GM18502 (cell line): Measurements from ENCODE around the gene TMEM168.
A peak's percentile ranks its signal among the peaks of the same experiment; 100 is the strongest.
"Not testable (repeated sequence)": the region's sequence is repeated elsewhere in the genome, so short reads cannot be mapped to it uniquely, and the experiment has no call there.

Source experiments
- ATAC-seq: cut with Tn5 transposase; IDR thresholded peaks from one replicate; pipeline ENCODE4 v1.9.1; 2021; ENCODE audit warnings: mild to moderate bottlenecking; ENCODE audit not compliant: unreplicated experiment, poor library complexity

TMEM168 gene, protein sequence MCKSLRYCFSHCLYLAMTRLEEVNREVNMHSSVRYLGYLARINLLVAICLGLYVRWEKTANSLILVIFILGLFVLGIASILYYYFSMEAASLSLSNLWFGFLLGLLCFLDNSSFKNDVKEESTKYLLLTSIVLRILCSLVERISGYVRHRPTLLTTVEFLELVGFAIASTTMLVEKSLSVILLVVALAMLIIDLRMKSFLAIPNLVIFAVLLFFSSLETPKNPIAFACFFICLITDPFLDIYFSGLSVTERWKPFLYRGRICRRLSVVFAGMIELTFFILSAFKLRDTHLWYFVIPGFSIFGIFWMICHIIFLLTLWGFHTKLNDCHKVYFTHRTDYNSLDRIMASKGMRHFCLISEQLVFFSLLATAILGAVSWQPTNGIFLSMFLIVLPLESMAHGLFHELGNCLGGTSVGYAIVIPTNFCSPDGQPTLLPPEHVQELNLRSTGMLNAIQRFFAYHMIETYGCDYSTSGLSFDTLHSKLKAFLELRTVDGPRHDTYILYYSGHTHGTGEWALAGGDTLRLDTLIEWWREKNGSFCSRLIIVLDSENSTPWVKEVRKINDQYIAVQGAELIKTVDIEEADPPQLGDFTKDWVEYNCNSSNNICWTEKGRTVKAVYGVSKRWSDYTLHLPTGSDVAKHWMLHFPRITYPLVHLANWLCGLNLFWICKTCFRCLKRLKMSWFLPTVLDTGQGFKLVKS

DNA sequence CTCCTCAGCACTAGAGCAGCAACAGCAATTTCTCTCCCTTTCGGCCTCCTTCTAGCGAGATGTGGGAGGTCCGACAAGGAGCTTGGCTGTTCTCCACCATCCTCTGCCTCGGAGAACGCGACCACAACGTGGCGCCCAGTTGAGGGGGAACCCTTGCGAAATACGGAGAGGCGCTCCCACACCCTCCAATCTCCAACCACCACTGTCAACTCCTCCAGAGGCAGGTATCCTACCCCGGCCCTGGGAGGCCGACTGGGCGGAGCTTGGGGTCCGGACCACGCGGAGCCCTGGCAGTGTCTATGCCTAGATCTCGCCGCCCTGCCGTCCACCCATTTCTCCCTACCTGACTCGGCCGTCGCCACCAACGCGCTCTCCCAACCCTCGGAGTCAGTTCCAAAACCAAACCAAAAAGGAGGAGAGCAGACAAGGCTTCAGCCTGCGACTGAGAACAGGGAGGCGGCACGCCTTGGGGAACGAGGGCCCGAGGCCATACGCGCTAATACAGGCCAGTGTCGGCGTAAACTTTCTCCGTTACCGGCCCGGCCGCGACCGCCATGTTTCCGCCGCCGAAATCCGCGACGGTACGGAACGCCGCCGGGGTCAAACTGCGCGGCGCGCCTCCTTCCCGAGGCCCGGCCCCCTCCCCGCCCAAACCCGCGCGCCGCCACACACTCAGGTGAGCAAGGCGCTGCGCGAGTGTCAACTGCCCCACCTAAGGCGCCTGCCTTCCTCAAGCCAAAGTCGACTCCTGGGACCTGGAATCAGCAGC is at the start of gene TMEM168:
Gene TMEM168 (minus strand): TSS at position 577 of the 769 bp plus-strand sequence. CDS start 5,568 bp downstream, outside the sequence.
- peak; percentile 90 for ATAC-seq

DNA sequence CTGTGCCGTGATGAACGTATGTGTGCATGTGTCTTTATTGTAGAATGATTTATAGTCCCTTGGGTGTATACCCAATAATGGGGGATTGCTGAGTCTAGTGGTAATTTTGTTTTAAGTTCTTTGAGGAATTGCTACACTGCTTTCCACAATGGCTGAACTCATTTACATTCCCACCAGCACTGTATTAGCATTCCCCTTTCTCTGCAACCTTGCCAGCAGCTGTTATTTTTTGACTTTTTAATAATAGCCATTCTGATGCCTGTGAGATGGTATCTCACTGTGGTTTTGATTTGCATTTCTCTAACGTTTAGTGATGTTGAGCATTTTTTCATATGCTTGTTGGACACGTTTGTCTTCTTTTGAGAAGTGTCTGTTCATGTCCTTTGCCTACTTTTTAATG is 45.7 kb upstream of the TMEM168 start:
- ATAC-seq = peak; percentile 56

DNA sequence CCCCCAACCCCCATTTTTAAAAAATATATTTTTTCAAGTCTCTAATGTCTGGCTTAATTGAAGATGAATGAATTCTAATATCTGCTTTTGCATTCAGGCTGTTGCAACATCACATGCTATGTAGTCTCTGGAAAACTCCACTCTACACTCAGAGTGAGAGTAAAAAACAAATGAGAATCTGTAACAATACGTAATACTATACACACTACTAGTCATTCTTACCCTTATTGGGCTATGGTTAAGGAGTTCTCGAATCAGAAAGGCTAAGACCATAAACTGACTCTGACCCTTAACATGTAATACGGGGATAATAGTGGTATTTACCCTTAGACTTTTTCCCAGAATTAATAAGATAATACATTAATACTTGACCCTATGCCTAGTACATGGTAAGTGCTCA is 42.9 kb upstream of the TMEM168 start:
- ATAC-seq = peak; percentile 60

DNA sequence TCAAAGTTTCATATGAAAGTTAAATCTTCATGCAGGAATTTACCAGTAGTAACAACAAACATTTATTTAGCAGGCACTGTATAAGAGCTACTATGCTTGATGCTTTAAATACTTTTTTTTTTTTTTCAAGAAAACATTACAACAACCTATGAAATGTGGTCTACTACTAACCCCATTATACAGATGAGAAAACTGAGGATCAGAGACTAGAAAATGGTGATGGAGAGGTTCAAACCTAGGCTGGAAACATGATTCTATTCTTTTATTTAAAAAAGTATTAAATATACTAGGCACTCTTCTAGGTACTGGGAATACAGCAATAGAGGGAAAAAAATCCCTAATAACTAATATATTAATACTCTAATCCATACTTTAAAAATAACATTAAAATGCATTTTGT is 40.6 kb upstream of the TMEM168 start:
- ATAC-seq = no peak

DNA sequence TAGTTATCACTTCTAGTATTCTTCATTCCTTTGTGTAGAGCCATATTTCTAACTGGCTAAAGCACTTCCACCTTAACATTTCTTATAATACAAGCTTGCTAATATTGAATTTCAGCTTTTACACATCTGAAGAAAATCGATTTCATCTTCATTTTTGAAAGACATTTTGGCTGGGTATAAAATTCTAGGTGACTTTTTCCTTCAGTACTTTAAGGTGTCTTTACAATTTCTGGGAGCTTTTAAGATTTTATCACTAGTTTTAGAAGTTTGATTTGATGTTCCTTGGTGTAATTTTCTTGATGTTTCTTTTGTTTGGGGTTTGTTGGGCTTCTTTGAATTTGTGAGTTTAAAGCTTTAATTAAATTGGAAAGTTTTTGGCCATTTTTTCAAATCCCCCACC is 38.5 kb upstream of the TMEM168 start:
- no peak for ATAC-seq

DNA sequence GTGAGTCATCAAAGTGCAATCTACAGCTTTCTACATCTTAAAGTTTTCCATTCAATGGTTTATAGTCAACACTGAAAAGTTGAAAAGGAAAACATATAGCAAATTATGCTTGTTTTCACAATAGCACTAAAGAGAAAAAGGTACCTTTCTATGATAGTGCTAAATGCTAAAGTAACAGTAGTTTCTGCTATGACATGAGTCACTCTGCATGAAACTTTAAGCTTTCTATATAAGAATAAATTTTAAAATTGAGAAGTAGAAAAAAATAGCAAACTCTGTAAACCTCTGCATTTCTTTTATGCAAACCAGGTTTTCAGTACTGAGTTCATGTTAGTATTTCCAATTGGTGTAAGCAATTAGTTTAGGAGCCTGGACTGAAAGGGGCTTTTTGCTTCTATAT is 31.2 kb upstream of the TMEM168 start:
- ATAC-seq = no peak

DNA sequence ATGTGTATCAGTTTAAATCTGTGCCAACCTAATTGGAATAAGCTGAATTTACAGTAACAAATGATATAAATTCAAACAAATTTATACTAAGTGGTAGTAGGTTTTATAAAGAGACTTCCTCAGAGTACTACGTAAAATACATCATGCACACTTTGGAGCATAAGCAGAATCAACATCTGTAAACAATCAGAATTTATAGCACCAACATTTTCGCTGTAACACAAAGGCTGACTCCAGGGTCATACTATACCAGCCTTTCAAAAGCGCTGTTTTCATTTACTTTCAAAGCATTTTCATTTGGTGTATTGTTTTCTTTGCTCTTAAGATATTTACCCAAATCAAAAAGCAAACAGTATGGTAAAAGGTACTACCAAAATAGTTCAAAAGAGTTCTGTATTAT is 29.3 kb upstream of the TMEM168 start:
- no peak for ATAC-seq

DNA sequence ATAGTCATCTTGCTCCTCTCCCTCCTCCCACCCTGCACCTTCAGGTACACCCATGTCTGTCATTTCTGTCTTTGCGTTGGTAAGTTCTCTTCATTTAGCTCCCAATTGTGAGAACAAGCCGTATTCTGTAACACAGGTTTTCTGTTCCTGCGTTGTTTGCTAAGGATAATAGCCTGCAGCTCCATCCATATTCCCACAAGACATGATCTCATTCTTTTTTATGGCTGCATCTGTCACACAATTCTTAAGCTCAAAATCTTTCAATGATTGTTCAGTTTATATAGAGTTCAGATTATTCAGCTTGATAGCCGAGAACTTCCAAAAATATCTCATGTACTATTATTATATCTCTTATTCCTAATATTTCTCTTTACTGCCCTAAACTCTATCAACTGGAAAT is 16.0 kb upstream of the TMEM168 start:
- no peak for ATAC-seq

DNA sequence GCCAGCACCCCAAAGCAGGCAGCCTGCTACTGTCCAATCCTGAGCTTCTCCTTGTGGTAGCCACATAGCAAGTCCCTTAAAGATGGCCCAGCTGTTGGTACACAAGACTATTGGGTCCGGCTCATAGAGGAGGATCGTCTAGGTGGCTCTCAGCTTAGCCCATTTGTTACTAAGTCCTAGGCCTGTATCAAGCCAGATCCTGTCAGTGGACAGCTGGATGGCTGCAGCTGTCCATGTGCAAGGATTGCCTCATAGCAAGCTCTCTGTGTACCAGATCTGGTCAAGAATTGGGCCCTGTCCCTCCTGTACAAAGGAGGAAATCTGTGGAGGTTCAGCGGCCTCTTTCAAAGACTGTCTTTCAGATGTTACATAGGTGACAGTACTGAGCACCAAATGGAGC is 12.2 kb upstream of the TMEM168 start:
- ATAC-seq = no peak

DNA sequence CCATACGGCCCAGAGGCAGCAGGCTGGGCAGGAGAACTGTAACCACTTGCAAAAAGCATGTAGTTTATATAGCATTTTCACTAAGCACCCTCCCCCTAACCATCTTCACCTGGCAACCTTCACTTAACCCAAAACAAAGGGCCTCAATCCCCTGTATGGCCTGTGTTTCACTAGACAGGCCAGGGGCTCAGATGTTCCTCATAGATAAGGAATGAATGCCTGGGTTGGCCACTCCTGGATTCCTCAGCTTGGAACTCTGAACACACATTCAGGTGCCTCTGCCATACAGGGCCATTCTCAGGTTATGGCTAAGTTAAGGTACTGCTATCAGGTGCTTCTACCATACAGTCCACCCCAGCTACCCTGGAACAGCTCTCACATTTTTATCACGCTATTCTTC is 10.3 kb upstream of the TMEM168 start:
- no peak for ATAC-seq

DNA sequence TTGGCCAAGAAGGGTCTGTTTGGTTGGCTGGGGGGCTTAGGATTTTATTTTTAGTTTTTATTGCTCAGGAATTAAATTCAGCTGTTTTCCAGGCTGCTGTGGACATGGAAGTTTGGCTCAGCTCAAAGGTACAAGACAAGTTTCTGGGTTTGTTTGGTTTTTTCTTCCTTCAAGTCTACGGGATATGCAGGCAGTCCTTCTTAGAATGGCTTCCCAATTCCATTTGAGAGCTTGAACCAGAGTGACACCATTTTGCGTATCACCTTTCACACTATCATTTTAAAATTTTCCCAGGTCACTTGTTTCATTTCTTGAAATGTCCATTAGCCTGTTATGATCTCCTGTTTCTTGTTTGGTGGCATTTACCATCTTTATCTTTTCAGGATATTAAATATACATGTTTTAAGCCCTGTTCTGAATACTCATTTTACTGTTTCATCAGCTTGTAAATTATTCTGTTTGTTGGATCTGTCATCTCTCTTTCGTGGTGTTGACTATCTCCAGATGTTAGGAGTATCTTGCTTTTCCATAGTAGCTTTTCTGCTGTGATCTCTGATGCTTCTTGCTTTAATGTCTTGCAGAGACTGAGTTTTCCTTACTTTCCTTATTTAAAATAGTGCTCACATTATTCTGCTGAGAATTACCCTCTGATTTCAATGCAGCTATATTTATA is 9.4 kb upstream of the TMEM168 start:
- ATAC-seq = no peak

DNA sequence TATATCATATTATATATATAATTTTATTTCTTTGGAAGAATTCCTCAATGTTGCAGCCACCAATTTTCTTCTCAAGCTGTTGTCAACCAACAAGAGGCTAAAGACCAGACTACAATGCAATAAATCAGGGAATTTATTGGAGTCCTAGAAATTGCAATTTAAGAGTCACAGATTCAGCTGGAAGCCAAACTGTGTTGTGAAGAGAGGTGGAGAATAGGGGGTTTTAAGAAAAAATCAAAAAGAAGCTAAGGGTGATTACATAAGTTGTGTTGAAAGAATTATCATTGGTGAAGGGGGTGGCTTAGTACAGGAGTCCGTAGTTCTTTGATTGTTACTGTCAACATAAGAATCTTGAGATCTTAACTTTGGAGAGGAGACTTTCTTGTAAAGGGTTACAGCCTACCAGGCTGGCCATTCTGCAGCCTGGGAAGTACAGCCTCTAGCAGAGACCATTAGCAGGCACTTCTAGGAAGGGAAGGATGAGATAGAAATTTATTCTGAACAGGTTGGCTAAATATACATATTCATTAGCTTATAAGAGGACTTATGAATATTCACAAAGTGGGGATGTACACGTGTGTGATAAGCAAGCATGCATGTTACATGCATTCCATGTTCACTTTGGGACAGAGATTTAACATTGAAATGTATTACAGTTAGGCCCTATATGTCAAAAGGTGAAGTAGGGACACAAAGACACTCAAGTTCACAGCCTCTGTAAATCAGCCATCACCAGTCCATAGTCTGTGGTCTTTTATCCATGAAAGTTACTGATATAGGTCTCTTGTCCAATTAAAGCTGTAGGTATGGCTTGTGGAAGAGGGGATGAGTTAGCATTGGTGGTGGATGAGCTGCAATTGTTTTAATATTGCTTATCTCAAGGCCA is 8.3 kb upstream of the TMEM168 start:
- ATAC-seq = no peak

DNA sequence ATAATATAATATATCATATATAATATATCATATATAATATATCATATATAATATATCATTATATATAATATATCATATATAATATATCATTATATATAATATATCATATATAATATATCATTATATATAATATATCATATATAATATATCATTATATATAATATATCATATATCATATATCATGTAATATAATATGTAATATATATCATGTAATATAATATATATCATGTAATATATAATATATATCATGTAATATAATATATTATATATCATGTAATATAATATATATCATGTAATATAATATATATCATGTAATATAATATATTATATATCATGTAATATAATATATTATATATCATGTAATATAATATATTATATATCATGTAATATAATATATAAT is 6.4 kb upstream of the TMEM168 start:
- not testable (repeated sequence) for ATAC-seq

DNA sequence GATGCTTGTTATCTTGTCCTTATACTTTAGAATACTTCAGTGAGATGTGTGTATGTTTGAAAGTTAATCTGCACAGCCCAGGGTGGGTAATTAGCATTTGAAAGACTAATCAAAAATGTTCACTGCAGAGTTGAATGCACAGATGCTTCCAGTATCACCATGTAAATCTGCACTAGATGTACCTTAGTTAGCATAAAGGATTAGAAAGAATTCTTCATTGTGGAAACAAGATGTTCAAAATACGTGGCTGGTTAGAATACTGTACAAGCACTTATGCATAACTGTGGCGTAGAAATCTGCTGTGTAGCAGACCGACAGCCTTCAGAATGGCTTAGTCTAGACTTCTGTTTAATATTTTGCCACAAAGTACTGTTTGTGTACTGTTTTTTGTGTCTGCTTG is 2.2 kb upstream of the TMEM168 start:
- no peak for ATAC-seq

DNA sequence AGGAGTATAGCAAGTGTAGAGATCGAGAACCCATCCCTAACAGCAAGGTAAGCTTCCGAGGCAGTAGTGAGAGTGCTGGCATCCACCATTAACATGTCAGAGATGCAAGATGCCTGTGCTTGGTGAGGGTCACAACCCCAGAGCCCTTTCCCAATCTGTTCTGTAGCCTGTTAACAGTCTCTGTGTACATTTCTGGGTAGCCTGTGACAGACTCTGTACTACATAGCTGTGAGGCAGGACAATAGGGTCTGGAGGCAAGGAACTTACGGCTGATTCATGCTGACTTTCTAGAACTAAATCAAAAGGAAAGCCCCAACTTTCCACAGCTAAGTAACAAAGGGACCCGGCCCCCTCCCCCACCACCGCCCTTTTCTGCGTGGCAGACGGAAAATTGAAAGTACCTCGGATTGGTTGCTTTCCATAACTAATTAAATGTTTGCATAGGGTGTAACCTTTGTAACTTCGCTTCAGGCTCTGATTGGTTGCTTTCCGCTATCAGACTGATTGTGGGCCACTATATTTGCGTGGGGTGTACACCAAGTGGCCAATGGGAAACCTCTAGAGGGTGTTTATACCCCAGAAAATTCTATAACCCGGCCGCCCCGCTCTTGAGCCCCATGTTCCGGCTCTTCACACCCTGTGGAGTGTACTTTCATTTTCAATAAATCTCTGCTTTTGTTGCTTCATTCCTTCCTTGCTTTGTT is 1.4 kb upstream of the TMEM168 start:
- no peak for ATAC-seq

DNA sequence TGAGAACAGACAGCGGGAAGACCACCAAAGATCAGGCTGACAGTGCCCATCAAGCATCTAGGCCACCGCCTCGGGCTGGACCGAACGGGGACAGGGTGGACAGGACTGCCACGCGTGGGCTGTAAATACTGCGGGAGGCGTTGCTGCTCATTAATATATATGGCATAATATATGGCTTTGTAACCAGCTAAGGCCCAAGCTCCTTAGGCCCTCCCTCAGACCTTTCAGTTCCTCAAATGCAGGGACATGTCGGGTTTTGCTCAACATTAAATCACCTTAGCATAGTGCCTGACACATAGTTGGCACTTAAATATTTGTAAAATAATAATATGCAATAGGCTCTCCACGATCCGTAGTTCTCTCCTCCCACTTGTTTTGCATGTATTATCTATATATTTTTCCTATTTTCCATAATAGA is 402 bp upstream of the TMEM168 start:
- ATAC-seq = peak; percentile 70

DNA sequence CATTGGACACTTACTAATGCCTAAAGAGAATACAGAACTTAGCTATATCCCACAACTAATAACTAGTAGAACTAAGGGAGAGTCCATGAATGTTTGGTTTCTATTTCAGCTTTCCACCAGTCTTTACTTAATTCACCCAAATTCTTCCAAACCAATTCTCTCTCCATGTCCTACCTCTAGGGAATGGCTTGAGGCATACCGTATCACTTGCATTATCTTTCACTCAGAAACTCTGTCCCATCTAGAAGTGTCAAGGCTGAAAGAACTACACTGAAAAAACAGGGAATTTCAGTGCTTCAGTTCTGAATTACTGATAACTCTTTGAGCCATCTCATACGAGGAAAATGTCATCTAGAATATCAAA is 758 bp downstream of the TMEM168 start:
- ATAC-seq = no peak

DNA sequence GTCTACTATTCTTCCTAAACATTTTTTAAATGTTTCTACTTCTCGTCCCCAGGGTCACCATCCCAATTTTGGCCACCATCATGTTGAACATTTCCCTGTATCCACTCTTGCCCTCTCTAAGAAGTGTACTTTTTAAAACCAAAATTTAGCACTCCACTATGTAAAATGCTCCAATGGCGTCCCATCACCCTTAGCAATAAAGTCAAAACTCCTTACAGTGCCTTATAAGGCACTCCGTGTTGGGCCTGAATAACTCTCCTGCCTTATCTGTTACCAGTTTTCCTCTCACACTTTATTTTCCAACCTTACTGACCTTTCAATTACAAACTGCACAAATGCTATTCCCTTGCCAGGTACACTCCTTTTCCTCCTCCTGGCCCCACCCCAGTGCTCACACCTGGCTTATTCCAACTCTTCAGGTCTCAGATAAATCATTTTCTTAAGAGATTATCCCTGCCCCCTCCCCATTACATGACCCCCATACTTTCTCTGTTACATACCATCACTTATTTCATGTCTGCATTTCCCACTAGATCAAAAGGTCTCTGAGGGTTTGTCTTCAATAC is 1.3 kb downstream of the TMEM168 start:
- no peak for ATAC-seq

DNA sequence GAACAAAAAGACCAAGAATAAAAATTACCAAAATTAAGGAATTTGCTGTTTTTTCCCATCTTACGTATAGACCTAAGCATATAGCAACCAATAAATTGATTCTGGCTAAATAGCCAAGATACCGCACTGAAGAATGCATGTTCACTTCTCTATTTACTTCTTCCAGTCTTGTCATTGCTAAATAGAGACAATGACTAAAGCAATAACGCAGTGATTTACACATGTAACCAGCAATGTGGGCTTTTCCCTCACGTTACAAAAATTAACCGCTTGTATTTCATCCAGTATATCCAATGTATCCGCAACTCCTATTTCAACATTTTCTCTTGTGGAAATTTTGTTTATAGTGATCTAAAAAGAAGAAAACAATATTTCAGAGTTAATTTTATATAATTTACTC is 5.6 kb downstream of the TMEM168 start:
- ATAC-seq = no peak
